GM18873 (cell line): ENCODE results near the gene MACROD2.
"Not testable (repeated sequence)": the region's sequence is repeated elsewhere in the genome, so short reads cannot be mapped to it uniquely, and the experiment has no call there.

Source experiments
- ATAC-seq: cut with Tn5 transposase; IDR thresholded peaks from one replicate; pipeline ENCODE4 v1.9.1; 2021; ENCODE audit warnings: mild to moderate bottlenecking, moderate library complexity, moderate number of reproducible peaks; ENCODE audit not compliant: unreplicated experiment, low FRiP score

The MACROD2 gene

DNA sequence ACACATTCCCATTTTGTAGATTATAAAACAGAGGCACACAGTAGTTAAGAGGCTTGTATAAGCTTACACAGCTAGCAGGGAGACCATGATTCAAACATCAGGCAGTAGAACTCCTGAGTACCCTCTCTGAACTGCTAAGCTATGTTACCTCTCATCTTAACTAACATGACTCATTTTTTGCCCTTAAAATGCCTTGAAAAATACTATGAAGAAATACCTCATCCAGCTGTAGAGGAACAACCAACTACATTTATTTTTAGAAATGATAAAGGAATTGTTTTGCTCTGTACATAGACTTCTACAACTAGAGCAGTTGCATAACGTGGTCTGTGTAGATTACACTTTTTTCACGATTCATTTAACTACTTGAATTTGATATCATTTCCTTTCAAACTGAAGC lies 240.0 kb downstream of the MACROD2 start:
- no peak for ATAC-seq

DNA sequence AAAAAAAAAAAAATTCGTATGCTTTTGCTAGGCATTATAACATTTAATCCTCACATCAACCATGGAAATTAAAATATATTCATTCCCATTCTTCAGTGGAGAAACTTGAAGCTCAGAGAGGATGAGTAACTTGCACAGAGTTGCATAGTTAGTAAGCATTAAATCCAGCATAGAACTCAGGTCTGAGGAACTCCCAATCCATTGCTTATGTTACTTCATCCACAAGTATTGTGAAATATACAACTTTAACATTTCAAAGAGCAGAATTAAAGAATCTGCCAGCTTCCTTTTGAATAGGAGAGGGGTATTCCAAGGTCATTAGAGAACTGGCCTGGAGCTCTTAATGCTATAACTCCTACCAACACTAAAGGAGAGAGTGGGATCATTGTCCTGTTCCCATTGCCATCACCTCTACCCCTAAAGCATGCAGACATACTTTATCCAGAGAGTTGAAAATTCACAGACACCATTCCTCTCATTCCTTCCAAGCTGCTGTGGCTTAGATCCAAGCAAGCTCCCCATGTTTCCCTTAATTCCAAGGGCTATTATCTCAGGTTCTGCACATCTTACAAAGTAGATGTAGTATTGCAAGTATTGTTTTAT lies 250.2 kb downstream of the MACROD2 start:
- ATAC-seq, result no peak

DNA sequence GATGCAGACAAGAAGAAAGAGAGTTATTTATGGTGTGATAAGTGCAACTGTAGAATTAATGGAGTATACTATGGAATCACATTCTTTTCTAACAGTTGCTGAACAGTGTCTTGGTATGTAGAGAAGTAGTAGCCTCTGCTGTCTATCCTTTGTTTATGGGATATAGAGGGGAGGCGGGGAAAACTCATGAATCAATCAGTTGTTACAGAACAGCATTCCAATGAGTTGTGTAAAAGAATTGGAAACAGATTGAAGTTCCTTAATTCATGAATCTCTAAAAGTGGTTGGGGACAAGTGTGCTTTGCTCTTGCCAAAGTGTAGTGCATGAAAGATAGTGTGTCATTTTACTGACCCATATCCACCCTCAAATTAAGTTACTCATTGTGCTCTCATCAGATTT lies 264.4 kb downstream of the MACROD2 start:
- ATAC-seq, result no peak

DNA sequence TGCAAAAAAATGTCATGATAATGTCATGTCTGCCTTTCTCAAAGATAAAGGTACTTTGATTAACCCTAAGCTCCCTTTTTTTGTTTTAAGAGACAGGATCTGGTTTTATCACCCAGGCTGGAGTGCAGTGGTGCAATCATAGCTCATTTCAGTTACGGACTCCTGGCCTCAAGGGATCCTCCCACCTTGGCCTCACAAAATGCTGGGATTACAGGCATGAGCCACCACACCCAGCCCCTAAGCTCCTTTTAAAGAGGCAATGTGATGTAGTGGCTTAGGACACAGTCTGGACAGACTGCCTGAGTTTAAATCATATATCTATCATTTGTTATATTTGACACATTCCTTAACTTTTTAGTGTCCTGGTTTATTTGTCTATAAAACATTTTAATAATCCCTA lies 265.1 kb downstream of the MACROD2 start:
- ATAC-seq, result no peak

- ATAC-seq, result no peak
Observed at GRCh38 chr20:14264869-14265268, 269.6 kb downstream of the MACROD2 start.

DNA sequence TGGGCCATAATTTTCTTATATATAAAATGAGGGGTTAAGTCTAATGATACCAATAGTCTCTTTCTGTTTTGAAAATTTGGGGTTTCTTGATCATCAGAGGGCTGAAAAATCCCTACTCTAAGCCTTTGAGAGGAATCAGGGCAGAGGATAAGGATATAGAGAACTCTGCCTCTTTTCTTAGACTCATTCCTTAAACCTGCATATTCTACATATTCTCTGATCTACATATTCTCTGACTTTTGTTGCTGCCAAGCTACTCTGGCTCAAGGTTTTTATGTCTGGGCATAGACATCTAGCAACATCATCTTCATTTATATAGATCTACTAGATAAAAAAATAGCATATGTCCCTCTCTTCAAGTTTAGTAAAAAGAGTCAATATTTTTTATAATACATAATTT lies 270.9 kb downstream of the MACROD2 start:
- no peak for ATAC-seq

DNA sequence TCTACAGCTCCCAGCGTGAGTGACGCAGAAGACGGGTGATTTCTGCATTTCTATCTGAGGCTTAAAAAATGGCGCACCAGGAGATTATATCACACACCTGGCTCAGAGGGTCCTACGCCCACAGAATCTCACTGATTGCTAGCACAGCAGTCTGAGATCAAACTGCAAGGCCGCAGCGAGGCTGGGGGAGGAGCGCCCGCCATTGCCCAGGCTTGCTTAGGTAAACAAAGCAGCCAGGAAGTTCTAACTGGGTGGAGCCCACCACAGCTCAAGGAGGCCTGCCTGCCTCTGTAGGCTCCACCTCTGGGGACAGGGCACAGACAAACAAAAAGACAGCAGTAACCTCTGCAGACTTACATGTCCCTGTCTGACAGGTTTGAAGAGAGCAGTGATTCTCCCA lies 275.4 kb downstream of the MACROD2 start:
- ATAC-seq, result not testable (repeated sequence)

GRCh38 chr20:14282140-14282539 lies 286.8 kb downstream of the MACROD2 start:
- no peak for ATAC-seq

GRCh38 chr20:14284443-14284842 lies 289.1 kb downstream of the MACROD2 start:
- no peak for ATAC-seq

DNA sequence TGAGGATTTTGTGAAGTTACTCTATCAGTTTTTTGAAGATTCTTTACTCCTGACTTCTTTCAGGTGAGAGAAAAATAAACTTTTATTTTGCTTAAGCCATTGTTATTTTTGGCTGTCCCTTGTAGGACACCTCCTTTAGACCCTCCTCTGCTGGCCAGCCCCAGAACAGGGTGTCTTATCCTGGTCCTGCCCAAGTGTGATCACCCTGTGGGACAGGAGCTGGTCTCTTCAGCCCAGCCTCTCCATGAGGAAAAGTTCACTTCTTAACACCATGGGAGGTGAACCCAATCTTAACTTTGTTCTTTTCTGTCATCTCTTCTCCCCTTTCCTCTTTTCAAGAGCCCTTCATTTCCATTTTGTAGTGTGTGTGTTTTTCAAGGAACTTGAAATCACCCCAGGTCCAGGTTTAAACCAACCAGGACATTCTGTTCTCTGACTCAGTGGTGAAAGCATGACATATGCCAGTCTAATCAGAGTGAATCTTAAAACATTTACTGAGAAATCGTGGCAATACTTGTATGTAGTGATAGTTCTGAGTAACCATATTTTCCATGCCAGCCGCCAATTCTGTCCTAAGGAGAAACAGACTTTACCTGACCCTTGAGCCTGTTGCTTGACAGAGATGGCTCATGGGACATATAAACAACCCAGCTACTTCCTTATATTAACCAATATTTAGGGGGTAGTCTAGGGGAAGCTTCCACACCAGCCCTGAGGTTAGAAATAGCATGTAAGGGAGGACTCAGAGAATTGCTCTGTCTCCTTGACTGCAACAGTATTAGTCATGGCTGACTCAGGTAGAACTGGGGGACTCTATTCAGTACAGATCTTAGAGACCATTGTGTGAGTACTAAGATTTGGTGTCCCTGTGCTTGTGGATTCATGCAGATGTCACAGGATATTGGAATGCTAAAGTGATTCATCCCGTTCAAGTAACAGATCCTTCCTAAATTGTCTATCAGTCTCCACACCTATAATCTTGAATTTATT lies 293.3 kb downstream of the MACROD2 start:
- ATAC-seq, result no peak

DNA sequence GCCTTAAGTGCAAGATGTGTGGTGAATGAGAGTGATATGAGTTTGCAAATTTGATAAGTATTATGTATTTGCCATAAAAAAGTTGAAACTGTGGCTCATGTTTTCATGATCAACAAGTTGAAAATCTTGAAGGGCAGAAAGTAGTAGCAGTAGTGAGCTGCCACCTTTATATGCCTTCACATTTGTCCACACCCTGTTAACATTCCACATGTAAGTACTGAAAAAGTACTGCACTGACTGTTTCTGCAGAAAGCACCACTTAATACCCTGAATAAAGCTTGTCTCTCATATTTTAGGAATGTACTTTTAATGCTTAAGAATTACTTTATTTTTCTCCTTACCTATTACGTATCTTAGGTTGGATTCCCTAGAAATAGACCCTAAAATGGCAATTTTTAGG lies 296.2 kb downstream of the MACROD2 start:
- no peak for ATAC-seq

DNA sequence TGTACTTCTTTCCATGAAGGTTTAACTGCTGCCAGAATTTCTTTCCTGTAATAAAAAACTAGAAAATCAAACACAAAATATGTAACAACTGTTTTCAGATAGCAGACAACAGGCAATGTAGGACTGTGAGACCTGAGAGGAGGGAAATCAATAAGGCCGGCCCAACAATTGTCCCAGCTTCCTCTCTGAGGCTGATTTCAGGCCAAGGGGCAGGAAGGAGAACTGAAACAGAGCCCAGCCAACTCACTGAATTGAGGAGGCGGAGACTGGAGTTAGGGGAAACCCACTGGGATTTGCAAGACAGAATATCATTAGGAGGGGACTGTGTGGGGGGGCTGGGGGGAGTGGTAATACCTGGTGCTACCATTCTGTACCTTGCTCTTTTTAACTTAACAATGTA lies 299.9 kb downstream of the MACROD2 start:
- no peak for ATAC-seq

DNA sequence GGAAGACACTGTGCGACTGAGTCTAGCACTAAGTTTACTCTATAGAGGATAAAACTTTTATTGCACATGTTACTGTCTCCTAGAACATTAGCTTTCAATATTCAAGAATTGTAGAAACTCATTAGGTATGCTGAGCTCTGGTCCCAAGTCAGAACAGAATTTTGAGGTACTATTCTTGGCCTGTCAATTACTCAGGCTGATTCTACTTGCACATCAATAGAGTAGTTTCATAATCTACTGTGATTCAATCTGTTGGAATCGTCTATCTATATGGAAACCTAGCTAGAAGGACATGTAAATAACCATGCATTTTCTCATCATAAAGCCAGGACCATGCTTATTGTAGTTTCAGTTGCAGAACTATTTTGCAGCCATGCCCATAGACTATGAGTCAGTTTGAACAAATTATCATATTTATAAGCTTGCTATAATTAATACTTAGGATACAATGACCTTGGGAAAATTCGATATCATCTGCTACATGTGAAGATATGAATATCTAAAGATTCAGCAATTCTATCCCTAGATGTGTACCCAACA lies 300.5 kb downstream of the MACROD2 start:
- no peak for ATAC-seq

GRCh38 chr20:14299831-14300230 lies 304.5 kb downstream of the MACROD2 start:
- no peak for ATAC-seq

DNA sequence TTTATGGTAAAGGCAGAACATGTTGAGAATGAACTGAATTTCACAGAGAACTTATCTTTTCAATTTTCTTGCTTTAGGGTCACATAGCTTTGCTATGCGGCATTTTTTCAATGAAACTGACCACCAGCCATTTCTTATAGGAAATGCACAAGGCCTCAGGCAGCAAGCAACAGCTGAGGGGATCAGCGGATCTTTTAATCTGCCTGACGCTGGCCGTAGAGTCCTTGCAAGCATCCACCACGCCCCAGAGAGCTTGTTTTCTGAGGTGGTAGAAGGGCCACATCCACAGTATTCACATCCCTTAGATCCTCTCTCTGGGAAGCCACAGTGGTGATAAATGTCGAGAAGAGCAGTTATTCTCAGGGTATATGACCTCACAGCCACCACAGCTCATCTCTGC lies 307.8 kb downstream of the MACROD2 start:
- no peak for ATAC-seq

DNA sequence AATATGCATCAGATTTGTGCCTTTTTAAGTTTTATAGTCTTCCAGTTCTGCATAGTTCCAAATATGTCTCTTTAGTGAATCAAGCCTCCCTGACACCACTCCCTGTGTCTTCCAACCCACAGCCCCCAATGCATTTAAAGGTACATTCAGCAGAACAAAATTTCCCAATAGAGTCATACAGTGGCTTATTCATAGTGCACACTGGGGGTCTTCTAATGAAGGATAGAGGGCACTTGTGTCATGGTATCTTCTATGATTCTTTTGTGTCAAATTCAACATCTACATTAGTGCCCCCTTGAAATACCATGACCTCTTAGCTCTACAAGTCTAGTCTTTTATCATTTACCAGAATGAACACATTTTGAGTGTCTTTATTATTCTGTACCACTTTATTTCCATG lies 308.3 kb downstream of the MACROD2 start:
- ATAC-seq, result no peak

GRCh38 chr20:14304472-14304871 lies 309.2 kb downstream of the MACROD2 start:
- ATAC-seq, result no peak

DNA sequence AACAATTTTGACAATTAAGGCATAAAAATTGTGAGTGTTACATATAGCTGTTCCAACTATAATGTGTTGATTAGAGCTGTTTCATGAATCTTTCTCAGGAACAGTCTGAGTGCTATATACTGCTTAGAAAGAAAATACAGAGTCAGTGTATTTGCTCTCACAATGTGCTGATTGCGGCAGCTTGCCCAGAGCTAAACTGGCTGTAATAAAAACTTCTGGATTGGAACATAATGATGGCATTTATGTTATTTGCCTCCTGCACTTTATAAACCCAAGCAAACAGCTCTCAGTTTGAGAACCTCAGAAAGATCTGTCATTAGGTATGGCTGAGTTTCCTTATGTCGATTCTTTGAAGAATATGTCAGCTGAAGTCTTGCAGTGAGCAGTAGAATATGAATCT lies 312.6 kb downstream of the MACROD2 start:
- ATAC-seq, result no peak

DNA sequence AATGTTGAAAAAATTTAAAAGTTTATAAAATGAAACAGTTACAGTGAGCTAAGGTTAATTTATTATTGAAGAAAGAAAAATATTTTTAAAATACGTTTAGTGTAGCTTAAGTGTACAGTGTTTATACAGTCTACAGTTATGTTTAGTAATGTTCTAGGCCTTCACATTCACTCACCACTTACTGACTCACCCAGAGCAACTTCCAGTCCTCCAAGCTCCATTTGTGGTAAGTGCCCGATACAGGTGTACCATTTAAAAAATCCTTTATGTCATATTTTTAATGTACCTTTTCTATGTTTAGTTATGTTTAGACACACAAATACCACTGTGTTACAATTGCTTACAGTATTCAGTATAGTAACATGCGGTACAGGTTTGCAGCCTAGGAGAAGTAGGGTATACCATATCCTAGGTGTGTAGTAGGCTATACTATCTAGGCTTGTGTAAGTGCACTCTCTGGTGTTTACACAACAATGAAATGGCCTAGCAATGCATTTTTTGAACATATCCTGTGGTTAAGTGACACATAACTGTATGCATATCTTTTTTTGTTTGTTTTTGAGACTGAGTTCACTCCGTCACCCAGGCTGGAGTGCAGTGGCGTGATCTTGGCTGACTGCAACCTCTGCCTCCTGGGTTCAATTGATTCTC lies 315.8 kb downstream of the MACROD2 start:
- no peak for ATAC-seq

DNA sequence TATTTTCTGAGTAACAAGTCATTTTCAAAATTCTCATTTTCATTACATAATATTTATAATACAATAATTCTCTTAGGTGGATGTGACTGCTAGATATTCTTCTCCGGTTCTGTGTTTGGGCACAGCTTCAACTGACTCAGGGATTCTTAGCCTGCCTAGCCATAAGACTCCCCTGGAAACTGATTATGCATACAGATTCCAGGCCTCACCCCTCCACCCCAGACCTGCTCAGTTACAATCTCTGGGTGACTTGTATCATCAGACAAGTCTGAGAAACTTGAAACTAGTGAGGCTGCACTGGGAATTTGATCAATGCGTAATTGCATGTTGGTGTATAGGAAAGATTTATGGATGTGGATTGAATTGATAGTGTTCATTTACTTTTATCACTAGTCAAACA lies 316.7 kb downstream of the MACROD2 start:
- no peak for ATAC-seq

DNA sequence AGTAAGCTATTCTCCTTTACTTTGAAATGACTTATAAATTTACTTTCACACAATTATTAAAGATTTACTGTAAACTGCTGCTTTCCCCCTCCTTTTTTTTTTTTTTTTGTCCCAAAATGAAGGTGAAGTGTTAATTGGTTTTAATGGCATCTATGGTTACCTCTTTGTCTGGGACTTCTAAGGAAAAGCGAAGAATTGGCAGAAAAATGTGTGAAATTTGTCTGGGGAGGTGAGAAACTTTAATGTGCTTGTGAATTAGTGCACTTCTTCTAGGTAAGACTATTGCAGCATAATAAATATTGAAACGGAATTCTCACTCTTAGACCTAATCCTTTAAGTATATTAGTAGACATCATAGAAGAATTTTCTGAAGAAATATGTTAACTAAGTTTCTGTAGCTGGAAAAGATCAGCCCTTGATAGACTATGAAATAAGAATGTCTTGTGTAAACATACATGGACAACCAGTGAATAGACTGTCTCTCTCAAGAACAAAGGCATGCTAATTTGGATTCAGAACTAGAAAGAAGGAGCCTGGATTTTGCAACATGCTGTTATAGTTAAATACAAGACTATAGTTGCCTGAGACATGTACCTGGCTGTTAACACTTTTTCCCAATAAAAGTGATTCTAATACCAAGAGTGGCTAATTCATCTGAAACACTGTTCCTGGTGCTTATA lies 318.2 kb downstream of the MACROD2 start:
- ATAC-seq, result no peak
